Measurements from ENCODE around the gene VWA5B1. TPM values are rescaled to one million over a fixed set of nuclear protein-coding genes. Genes with fewer than 3 reads are reported as not detected.

VWA5B1 gene
- total RNA-seq, 6 experiments from 2014 or later = not detected

- DNase-seq = no peak
- H3K27me3 Mint-ChIP-seq (ENCODE audit: insufficient read depth) = peaks cover 18% of the 10 kb centered on the region
- no peak for TF ChIP-seq CTCF (IDR thresholded peaks at IDR 0.05)
- no peak overlapping the region for H3K27ac Mint-ChIP-seq
- H3K4me1 Mint-ChIP-seq (ENCODE audit: low read depth) = peaks cover 50% of the 10 kb centered on the region
- H3K4me3 Mint-ChIP-seq = no peak overlapping the region
- no peaks in the 10 kb centered on the region for H3K9me3 Mint-ChIP-seq
- no peaks in the 10 kb centered on the region for H3K36me3 Mint-ChIP-seq (ENCODE audit: low read depth)
Observed at GRCh38 chr1:20377516-20378270, 87.0 kb downstream of the VWA5B1 start.

GRCh38 chr1:20379075-20379474, 88.4 kb downstream of the VWA5B1 start:
- H3K27me3 Mint-ChIP-seq (ENCODE audit: insufficient read depth) = peaks cover 15% of the 10 kb centered on the region

GRCh38 chr1:20380175-20380574, 89.5 kb downstream of the VWA5B1 start:
- no peak for DNase-seq
- no peak for TF ChIP-seq CTCF (IDR thresholded peaks at IDR 0.05)
- Mint-ChIP-seq H3K27me3 (ENCODE audit: insufficient read depth) (peaks cover 23% of the 10 kb centered on the region), H3K4me3 (peak overlapping the region; percentile 16; the same call in 1 of the 2 replicates), H3K4me1 (ENCODE audit: low read depth) (peaks cover 35% of the 10 kb centered on the region), H3K27ac (peak overlapping the region; percentile 36), H3K9me3 (no peaks in the 10 kb centered on the region), H3K36me3 (ENCODE audit: low read depth) (no peaks in the 10 kb centered on the region)

More at GRCh38 chr1:20379075-20379474, 88.4 kb downstream of the VWA5B1 start:
- TF ChIP-seq CTCF (IDR thresholded peaks at IDR 0.05) = no peak
- DNase-seq = no peak
- H3K4me3 Mint-ChIP-seq = no peak overlapping the region
- H3K36me3 Mint-ChIP-seq (ENCODE audit: low read depth) = no peaks in the 10 kb centered on the region
- H3K4me1 Mint-ChIP-seq (ENCODE audit: low read depth) = peaks cover 39% of the 10 kb centered on the region
- no peaks in the 10 kb centered on the region for H3K9me3 Mint-ChIP-seq
- H3K27ac Mint-ChIP-seq = no peak overlapping the region

GRCh38 chr1:20380616-20381035, 90.0 kb downstream of the VWA5B1 start:
- Mint-ChIP-seq H3K9me3 (no peaks in the 10 kb centered on the region), H3K36me3 (ENCODE audit: low read depth) (no peaks in the 10 kb centered on the region), H3K27ac (peak overlapping the region; percentile 36)

GRCh38 chr1:20381045-20381641, 90.5 kb downstream of the VWA5B1 start:
- peak overlapping the region; percentile 36; the same call in 1 of the 2 replicates for H3K27ac Mint-ChIP-seq
- H3K9me3 Mint-ChIP-seq = no peaks in the 10 kb centered on the region
- DNase-seq = no peak
- TF ChIP-seq CTCF (IDR thresholded peaks at IDR 0.05) = no peak
- 0 out of 2 replicates have a peak overlapping the region, but pooled peaks have one; percentile 16 for H3K4me3 Mint-ChIP-seq
- peaks cover 27% of the 10 kb centered on the region for H3K27me3 Mint-ChIP-seq (ENCODE audit: insufficient read depth)
- peaks cover 26% of the 10 kb centered on the region for H3K4me1 Mint-ChIP-seq (ENCODE audit: low read depth)
- H3K36me3 Mint-ChIP-seq (ENCODE audit: low read depth) = no peaks in the 10 kb centered on the region

More at GRCh38 chr1:20380616-20381035, 90.0 kb downstream of the VWA5B1 start:
- DNase-seq = peak; percentile 71
- Mint-ChIP-seq H3K27me3 (ENCODE audit: insufficient read depth) (peaks cover 26% of the 10 kb centered on the region), H3K4me1 (ENCODE audit: low read depth) (peaks cover 31% of the 10 kb centered on the region), H3K4me3 (peak overlapping the region; percentile 16; the same call in 1 of the 2 replicates)
- no peak for TF ChIP-seq CTCF (IDR thresholded peaks at IDR 0.05)
